Fibroblast of skin of left biceps (primary cell): ENCODE measurements around the gene RNF169.
"Not testable (repeated sequence)": the region's sequence is repeated elsewhere in the genome, so short reads cannot be mapped to it uniquely, and the experiment has no call there.

Source experiments
- DNase-seq, 2 experiments: peaks; one replicate each; pipeline ENCODE4 v3.0.0-alpha.2; 2013; ENCODE audit warnings: low read depth in 2 of 2

RNF169 gene

DNA sequence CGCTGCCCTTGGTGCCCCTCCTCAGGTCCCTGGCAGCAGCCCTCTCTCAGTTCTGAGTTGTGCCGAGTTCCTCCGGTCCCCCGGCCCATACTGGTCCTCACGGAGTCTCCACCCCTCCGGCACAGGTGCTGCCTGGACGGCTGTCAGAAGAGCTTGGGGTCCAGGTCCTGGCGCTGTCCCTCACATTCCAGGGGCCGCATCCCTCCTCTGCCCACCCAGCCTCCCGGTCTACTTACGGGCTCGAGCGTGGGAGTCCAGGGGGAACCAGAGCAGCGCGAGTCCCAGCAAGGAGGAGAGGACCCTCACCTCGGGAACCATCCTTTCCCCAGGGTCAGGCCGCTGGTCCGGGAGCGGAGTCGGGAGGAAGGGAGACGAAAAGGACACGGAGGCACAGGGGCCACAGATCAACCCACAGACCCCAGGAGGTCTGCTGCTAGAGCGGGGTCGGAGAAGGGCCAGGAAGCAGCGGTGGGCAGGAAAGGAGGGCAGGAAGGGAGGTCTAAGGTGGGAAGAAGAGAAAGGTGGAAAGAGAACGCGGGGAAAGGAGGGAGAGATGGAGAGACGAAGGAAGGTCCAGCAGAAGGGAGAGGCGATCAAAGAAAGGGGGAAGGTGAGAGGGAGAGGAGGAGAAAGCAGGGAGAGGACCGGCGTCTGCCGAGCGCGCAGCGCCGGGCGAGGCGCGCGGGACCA is 17.9 kb upstream of the RNF169 start:
- no peak for DNase-seq

DNA sequence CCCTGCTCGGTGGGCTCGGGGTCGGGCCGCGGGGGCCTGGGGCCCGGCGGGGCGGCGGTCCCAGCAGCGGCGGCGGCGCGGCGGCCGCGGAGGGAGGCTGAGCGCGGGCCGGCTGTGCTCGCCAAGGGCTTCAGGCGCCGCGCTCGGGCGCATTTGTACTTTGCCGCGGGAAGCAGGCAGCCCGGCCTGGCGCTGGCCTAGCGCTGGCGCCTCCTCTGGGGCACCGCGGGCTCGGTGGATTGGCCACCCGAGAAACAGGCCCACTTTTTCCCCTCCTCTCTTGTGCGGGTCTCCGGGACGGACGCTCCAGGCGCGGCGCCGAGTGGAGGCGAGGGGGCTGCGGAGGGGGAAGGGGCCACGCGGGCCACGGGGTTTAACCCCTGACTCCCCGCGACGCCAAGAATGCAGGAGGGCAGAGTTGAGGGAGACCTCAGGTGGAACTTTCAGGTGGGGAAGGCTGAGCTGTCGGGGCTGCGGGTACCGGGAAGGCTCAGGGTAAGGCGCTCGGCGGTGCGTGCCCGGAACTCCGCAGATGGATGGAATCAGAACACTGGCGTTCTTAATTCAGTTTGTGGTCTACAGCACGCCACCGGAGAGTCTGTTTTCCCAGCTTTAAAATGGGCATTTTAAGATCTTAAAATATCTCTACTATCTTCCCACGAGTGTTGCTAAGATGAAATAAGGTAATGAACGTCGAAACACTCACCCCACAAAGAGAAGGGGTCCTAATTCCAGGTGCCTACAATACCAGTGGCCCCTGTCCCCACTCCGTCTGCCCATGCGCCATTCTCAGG is 17.2 kb upstream of the RNF169 start, which contains the start of gene CHRDL2:
Gene CHRDL2 (minus strand): TSS at position 126 of the 794 bp plus-strand sequence. CDS start 538 bp downstream, outside the sequence.
- no peak for DNase-seq

DNA sequence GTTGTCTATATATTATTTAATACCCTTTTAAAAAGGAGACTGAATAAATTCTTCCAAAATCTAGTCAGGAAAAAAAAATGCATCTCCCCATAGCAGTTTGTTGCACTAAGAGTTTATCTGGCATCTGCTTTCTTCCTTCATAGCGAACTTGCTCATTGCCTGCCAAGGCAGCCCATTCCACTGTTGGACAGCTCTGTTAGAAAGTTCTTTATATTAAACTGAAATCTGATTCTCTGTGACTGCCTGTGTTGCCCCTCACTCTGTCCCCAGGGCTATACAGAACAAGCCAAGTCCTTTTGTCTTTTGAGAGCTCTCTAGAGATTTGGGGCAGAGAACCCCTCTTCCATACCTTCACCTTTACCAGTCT is 14.1 kb upstream of the RNF169 start:
- no peak for DNase-seq

DNA sequence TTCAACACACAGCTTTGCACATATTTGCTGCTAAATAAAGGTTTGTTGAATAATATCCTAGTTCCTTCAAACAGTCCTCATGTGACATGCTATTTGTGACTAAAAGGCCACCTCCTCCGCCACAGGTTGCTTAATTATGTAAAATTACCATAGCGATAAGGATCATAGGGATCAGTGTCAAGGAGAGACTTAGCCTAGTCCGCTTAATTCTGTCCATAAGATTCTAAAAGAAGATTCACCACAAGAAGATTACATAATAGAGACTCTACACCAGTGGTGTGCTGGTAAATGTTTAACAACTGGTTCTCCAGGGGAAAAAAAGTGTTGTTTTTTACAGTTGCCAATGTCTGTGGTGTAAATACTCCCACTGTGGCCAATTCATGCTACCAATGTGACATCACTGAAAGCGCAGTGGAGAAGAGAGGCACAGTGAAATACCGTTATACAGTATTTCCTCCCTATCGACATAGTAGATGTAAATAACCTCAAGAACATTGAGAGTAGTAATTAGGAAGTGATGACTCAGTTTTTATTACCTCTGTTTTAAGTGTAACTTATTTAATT is 13.2 kb upstream of the RNF169 start:
- no peak for DNase-seq

DNA sequence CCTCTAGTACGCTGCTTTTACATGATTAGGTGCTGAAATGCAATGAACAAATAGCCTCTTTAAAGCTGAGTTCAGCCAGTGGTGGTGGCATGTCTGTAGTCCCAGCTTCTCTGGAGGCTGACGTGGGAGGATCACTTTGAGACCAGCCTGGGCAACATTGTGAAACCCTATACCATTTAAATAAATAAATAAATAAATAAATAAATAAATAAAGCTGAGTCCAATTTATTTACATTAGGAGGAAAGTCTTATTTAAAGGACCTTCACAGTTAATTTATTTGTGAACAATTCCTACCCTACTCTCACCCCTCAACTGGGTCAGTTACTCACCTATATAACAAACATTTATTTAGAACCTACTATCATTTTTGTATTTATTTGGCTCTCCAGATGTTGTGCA is 12.6 kb upstream of the RNF169 start:
- no peak for DNase-seq

DNA sequence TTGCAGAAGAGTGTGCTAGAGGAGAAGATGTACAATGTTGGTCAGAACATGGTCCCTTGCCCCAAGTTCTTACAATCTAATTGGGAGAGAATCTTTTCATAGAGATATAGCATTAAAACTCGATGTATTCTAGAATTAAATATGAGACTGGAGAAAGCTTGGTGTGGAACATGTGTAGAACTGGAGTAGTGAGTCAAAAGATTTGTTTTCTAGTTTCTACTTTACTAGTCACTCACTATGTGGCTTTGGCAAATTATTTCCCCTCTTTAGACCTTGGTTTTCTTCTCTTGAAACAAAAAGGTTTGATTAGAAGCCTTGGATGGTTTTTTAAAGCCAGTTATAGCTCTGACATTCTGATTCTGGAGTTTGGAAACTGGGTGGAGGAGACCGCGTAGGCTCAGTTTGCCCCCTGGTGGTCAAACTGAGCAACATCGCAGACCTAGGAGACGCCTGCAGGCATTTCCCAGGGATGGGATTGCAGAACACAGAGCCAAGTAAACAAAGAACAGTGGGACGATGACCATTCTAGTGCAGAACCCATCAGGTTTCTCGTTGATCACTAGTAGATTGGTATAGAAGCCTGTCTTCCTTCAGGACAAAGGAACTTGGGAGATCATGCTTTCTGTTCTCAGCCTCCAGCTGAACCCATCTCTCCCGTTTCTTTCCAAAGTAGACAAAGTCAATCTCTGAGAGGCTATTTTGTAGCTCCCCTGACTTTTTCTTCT is 8.9 kb upstream of the RNF169 start:
- DNase-seq = no peak

DNA sequence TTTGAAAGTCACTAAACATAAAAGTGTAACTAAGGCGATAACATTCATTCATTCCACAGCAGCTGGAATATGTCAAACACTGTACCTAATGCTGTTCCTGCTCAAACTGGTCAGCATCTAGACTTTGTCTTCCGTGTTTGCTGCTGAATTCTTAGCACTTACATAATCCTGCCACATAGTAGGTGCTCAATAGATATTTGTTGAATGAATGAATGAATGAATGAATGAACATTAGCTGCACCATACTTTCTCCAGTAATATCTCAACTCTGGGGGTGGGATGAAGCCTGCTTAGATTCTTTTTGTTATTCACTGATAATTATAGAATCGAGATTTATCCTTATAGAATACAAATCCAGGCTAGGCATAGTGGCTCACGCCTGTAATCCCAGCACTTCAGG is 6.6 kb upstream of the RNF169 start:
- DNase-seq = no peak

DNA sequence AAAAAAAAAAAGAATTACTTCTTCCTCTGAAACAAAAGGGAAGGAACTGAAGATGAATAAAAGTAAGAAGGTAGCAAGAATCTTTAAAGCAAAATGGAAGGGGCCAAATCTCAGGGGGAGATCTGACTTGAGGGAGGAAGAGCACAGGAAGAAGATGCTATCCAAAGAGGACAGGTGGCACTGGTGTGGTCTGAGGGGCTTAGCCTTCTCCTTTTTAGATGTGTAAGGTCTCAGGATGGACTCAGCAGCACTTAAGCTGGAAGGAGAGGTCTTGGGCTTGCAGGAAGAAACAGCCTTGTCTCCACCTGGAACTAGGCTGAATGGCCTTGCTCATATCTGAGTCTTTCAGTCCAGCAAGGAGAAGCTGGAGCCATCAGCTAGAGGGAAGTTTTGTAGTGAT is 5.0 kb upstream of the RNF169 start:
- no peak for DNase-seq

DNA sequence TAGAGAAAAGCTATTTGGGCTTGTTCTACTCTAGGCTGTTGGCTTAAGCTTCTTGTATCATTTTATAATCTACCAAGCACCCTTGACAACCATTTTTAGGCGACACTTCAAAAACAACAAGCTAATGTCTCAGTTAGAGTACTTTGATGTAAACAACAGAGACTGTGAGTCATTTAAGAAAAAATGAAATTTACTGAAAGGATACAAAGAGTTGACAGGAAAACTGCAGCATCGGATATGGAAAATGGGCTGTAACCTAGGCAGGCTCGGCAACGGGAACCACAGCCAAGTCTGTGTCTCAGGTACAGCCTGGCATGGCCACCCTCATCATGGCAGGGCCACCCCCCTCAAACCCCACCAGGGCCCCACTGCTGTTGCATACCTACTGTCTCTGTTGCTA is 4.4 kb upstream of the RNF169 start:
- no peak for DNase-seq

DNA sequence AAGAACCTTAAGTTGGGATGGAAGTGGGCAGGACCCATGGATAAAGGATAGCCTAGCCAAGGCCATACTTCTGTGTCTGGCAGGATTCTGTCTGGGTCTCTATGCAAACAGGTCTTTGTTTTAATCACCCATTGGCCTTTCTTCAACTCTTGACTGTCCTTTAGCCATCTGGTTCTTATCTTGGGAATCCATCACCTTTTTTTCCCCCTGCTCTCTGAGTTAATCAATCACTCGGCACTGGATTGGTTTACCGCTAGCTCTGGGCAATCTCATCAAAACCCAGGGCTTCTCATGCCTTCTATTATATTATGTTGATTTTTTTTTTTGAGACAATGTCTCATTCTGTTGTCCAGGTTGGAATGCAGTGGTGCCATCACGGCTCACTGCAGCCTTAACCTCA is 1.8 kb upstream of the RNF169 start:
- DNase-seq = no peak

DNA sequence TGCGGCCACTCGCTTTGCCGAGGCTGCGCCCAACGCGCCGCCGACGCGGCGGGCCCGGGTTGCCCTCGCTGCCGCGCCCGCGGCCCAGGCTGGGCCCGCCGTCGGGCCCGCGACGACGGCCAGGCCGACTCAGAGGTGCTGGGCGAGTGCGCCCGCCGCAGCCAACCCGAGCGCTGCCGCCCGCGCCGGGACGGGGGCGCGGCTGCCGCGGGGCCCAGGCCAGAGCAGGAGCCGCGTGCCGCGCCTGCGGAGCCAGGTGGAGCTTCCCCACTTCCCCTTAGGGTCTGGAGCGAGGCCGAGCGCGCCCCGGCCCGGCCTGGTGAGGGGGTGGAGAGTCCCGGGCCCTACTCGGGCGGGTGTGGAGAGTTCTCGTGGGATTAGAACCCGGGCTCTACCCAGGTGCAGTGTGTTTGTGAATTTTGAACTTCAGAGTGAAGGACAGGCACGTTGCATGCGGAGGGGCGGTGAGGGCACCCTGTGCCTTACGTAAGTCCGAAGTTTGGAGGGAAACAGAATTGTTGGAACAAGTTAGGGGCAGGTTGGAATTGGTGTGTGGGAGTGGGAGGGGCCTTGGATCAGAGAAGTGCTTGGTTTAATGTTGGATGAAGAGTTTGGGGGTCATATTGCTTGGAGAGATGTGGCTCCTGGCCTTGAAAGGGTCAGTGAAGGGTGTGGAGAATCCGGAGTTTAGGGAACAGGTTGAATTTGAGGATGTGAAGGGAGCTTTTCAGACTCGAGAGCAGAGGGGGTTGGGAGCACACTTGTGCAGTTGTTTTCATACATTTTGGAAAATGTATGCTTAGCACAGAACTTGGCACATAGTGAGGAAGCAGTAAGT is 697 bp downstream of the RNF169 start:
- DNase-seq = no peak

DNA sequence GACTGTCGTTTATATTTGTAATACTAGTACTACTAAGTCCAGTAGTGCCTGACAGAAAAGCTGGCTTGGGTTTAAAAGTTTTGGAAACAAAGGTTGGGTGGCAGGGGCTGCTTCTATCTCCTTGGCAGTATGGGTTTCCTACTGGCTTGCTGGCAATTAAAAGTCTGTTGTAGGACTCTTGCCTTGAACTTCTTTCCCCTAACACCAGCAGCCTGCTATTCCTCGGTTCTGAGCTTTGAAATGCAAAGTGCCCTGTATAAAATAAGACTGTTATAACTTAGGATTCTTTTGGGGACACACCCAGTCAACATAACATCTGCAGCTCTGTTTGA is 1.3 kb downstream of the RNF169 start:
- no peak for DNase-seq

DNA sequence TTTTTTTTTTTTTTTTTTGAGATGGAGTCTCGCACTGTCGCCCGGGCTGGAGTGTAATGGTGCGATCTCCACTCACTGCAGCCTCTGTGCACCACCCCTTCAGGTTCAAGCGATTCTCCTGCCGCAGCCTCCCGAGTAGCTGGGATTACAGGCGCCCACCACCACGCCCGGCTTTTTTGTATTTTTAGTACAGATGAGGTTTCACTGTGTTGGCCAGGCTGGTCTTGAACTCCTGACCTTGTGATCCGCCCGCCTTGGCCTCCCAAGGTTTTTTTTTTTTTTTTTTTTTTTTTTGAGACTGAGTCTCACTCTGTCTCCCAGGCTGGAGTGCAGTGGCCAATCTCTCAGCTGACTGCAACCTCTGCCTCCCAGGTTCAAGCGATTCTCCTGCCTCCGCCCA is 1.9 kb downstream of the RNF169 start:
- not testable (repeated sequence) for DNase-seq

DNA sequence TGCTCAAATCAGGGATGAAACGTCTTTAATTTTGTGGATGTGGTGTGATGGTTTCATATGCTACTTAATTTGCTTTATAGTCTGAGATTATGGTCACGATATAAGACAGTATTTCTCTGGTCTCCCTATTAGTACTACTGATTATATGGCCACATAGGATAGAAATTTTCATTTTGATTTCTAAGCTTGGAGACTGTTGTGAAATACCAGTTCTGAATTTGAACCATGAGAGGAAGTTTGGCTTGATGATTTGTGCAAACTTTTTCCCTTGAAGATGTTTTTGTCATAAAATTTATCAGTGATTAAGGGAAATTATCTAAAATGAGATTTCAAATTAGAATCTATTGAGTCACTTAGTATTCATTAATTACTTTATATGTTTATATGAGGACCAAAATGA is 2.7 kb downstream of the RNF169 start:
- DNase-seq = no peak

DNA sequence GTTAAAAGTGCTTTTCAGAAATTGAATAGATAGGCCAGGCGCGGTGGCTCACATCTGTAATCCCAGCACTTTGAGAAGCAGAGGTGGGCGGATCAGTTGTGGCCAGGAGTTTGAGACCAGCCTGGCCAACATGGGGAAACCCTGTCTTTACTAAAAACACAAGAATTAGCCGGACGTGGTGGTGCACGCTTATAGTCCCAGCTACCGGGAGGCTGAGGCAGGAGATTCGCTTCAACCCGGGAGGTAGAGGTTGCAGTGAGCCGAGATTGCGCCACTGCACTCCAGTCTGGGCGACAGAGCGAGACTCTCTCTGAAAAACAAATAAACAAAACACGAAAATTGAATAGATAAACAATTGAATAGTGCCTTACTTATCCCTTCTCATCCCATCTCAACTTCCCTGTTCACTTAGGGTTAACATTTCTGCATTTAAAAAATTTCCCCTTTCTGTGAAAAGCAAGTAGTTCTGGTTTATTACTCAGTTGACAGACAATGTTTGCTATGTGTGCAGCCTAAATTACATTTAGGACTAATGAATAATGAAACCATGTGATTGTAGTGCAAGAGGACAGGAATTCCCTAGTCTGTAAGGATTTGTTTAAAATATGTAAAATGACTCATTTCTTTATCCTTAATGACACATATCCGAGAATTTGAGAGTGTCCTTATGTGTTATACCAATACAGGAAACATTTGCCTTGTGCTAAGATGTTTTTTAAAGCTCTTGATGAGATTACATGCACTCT is 6.0 kb downstream of the RNF169 start:
- DNase-seq = peak; percentile 71 to 73

DNA sequence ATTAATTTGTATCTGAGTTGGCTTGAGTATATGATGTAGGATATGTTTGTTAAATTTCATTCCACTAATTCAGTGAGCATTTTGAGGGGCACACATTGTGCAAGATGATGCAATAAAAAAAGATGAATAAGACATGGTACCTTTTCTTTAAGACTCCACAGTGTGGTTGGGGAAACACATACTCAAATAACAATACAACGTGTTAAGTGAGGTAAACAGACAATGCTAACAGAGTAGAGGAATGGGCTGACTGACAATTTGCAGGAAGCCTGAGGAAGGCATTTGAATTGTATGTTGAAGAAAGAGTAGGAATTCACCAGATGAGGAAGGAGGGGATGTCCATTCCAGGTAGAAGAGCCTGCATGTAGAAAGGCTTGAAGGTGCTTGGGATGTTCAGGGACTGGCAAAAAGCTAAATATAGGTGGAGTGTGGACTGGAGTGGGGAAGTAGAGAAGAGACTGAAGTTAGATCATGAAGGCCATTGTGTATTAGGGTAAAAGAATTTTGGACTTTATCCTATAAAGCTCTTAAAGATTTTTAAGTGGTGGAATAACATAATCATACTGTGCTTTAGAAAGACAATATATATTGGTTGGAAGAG is 6.8 kb downstream of the RNF169 start:
- DNase-seq = no peak

DNA sequence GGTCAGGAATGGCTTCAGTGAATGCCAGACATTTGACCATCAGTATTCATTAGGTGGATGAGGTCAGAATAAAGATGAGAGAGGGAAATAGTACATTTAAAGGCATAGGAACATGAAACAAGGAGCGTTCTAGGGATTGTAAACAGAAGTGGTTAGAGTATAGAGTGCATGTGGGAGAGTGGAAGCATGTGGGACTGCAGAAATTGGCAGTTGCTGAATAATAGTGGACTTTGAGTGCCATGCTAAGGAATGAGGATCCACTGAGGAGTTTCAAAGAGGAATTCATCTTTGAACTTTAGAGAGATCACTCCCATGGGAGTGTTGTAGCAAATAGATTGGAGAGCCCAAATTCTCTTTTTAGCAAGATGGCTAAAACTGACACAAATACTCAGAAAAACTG is 7.9 kb downstream of the RNF169 start:
- DNase-seq = no peak

DNA sequence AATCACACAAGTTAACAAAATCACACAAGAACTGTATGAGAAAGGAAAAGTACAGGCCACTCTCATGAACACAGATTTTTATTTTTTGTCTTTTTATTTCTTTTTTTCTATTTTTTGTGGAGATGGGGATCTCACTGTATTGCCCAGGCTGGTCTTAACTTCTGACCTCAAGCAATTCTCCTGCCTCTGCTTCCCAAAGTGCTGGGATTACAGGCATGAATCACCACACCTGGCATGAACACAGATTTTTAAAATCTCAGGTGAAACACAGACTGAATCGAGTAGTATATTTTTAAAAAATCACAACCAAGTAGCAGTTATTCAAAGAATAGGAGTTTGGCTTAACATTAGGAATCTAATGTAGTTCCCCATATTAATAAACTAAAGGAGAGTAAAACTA is 18.3 kb downstream of the RNF169 start:
- DNase-seq = no peak

DNA sequence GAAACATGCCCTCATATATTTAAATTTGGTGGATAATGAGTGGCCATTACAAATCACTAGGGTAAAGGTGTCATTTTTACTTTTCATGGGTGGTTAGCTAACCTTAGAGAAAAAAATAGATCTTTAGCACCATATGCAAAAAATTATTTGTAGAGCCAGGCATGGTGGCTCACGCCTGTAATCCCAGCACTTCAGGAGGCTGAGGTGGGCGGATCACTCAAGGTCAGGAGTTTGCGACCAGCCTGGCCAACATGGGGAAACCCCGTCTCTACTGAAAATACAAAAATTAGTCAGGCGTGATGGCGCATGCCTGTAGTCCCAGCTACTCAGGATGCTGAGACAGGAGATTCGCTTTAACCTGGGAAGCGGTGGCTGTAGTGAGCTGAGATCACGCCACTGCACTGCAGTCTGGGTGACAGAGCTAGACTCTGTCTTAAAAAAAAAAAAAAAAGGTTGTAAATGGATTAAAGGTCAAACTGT is 19.6 kb downstream of the RNF169 start:
- not testable (repeated sequence) for DNase-seq

DNA sequence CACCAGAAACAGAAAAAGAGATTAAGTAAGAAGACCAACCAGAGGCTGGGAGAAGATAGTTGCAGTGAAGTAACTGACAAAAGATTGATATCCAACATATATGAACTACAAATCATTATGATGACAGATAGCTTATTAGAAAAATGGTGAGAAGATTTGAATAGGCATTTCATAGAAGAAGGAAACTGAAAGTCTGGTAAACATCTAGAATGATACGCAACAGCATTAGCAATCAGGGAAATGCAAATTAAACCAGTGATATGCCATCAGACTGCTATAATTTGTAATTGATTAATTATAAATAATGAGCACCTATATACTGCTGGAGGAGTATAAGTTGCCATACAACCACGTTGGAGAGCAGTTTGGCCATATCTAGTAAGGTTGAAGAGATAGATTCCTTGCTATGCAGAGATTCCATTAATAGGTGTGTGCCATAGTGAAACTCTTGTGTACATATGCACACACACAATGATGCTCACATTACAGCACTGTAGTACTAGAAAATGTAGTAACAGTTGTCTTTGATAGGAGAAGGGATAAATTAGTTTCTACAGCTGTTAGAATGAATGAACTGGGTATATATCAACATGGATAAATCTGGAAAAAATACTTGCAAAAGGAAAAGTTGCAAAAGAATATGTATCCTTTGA is 20.5 kb downstream of the RNF169 start:
- DNase-seq = no peak
